ENCODE results near the gene P2RX2. TPM values are rescaled to one million over a fixed set of nuclear protein-coding genes. Genes with fewer than 3 reads are reported as not detected.

The P2RX2 gene
- total RNA-seq, 1 donor from 2014 or later, result not detected

- Mint-ChIP-seq H3K4me3 (ENCODE audit: unreplicated experiment) (no peak overlapping the region), H3K4me1 (ENCODE audit: unreplicated experiment) (no peaks in the 10 kb centered on the region), H3K36me3 (ENCODE audit: unreplicated experiment) (peaks cover 2% of the 10 kb centered on the region), H3K27me3 (ENCODE audit: unreplicated experiment) (no peaks in the 10 kb centered on the region), H3K9me3 (ENCODE audit: unreplicated experiment) (no peaks in the 10 kb centered on the region), H3K27ac (ENCODE audit: unreplicated experiment) (no peak overlapping the region)
- no peak for DNase-seq (ENCODE audit: extremely low spot score, unreplicated experiment)
- no peak for TF ChIP-seq CTCF (IDR thresholded peaks at IDR 0.05)
Observed at GRCh38 chr12:132571598-132571997, 47.0 kb upstream of the P2RX2 start.

- Mint-ChIP-seq H3K4me1 (ENCODE audit: unreplicated experiment) (no peaks in the 10 kb centered on the region), H3K27ac (ENCODE audit: unreplicated experiment) (no peak overlapping the region), H3K36me3 (ENCODE audit: unreplicated experiment) (peaks cover 2% of the 10 kb centered on the region), H3K4me3 (ENCODE audit: unreplicated experiment) (no peak overlapping the region), H3K9me3 (ENCODE audit: unreplicated experiment) (no peaks in the 10 kb centered on the region), H3K27me3 (ENCODE audit: unreplicated experiment) (no peaks in the 10 kb centered on the region)
- no peak for DNase-seq (ENCODE audit: extremely low spot score, unreplicated experiment)
- TF ChIP-seq CTCF (IDR thresholded peaks at IDR 0.05), result no peak
Observed at GRCh38 chr12:132572106-132572505, 46.5 kb upstream of the P2RX2 start.

GRCh38 chr12:132572801-132573760 lies 45.5 kb upstream of the P2RX2 start:
- Mint-ChIP-seq H3K9me3 (ENCODE audit: unreplicated experiment) (no peaks in the 10 kb centered on the region), H3K27ac (ENCODE audit: unreplicated experiment) (no peak overlapping the region), H3K36me3 (ENCODE audit: unreplicated experiment) (peaks cover 2% of the 10 kb centered on the region), H3K27me3 (ENCODE audit: unreplicated experiment) (no peaks in the 10 kb centered on the region), H3K4me1 (ENCODE audit: unreplicated experiment) (no peaks in the 10 kb centered on the region), H3K4me3 (ENCODE audit: unreplicated experiment) (no peak overlapping the region)
- DNase-seq (ENCODE audit: extremely low spot score, unreplicated experiment), result no peak
- no peak for TF ChIP-seq CTCF (IDR thresholded peaks at IDR 0.05)

- no peak for TF ChIP-seq CTCF (IDR thresholded peaks at IDR 0.05)
- no peaks in the 10 kb centered on the region for H3K27me3 Mint-ChIP-seq (ENCODE audit: unreplicated experiment)
- no peak overlapping the region for H3K4me3 Mint-ChIP-seq (ENCODE audit: unreplicated experiment)
- peaks cover 3% of the 10 kb centered on the region for H3K36me3 Mint-ChIP-seq (ENCODE audit: unreplicated experiment)
- no peaks in the 10 kb centered on the region for H3K4me1 Mint-ChIP-seq (ENCODE audit: unreplicated experiment)
- H3K27ac Mint-ChIP-seq (ENCODE audit: unreplicated experiment), result no peak overlapping the region
- H3K9me3 Mint-ChIP-seq (ENCODE audit: unreplicated experiment), result no peaks in the 10 kb centered on the region
- DNase-seq (ENCODE audit: extremely low spot score, unreplicated experiment), result no peak
Observed at GRCh38 chr12:132574271-132574996, 44.1 kb upstream of the P2RX2 start.

DNA sequence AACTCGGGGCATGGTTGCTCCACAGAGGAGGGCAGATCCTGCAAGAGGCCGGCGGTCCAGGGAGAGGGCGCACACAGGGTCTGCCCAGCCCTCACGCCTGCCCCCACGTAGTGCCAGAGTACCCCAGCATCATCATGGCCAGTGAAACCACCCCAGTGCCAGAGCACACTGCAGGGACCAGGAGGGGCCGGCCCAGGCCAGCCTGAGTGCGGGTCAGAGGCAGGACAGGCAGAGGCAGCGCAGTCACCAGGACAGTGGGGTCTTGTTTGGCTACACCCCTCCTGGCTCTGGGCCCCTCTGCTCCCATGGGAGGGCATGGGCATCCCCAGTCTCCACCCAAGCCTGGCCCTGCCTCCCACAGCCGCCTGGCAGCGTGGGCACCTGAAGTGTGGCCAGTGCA lies 42.9 kb upstream of the P2RX2 start:
- no peaks in the 10 kb centered on the region for H3K27me3 Mint-ChIP-seq (ENCODE audit: unreplicated experiment)
- no peak for DNase-seq (ENCODE audit: extremely low spot score, unreplicated experiment)
- no peaks in the 10 kb centered on the region for H3K9me3 Mint-ChIP-seq (ENCODE audit: unreplicated experiment)

More for the DNA sequence above, 42.9 kb upstream of the P2RX2 start:
- Mint-ChIP-seq H3K4me1 (ENCODE audit: unreplicated experiment) (no peaks in the 10 kb centered on the region), H3K4me3 (ENCODE audit: unreplicated experiment) (no peak overlapping the region), H3K27ac (ENCODE audit: unreplicated experiment) (no peak overlapping the region), H3K36me3 (ENCODE audit: unreplicated experiment) (peaks cover 7% of the 10 kb centered on the region)
- TF ChIP-seq CTCF (IDR thresholded peaks at IDR 0.05), result no peak

Data from osteocyte (in vitro differentiated cells).